HG03135 (cell line): ENCODE measurements around the gene POM121L2.
"Not testable (repeated sequence)": the region's sequence is repeated elsewhere in the genome, so short reads cannot be mapped to it uniquely, and the experiment has no call there.

Experiments
- ATAC-seq: cut with Tn5 transposase; IDR thresholded peaks from one replicate; pipeline ENCODE4 v1.9.1; 2021; ENCODE audit warnings: mild to moderate bottlenecking, moderate library complexity; ENCODE audit not compliant: unreplicated experiment

The POM121L2 gene

DNA sequence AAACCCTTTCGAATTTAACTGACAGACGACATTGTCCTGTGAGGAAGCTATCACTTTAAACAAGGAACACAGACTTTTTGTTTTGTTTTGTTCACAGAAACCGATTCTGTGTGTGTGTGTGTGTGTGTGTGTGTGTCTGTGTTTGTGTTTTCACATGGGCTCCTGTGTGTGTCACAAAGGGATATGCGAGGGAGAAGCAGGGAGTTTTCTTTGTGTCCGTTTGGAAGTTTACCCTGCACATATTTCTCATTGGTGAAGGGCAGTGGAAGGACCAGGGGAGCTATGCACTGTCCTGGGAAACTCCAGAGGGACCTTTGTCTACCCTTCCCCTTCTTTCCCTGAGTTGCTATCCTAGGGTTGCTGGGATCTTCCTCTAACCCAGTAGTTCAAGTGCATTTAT is 17.7 kb downstream of the POM121L2 start:
- no peak for ATAC-seq

DNA sequence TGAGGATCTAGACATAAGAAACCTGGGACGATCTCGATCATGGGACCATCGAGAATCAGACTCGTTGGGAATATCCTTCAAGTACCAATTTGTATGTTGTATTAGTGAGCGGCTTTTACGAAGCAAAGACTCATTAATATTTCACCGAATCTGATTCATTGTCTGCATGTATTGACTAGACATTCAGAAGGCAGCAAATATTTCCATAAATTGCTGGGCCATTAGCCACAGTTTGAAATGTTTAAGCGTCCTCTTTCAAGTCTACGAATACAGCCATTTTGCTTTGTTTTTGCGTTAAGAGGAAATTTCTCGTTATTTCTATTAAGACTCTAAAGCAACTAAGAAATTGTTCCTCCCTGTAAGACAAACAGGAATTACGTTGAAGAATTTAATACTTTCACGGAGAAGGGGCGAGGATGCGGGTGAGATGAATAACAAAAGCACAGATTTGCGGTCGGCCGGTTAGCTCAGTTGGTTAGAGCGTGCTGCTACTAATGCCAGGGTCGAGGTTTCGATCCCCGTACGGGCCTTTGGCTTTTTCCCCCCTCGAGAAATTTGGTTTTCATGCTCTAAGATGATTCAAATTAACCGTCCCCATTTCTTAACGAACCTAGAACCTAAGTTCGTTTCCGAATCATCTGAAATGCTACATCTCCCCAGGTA is 18.5 kb downstream of the POM121L2 start:
- ATAC-seq = no peak

DNA sequence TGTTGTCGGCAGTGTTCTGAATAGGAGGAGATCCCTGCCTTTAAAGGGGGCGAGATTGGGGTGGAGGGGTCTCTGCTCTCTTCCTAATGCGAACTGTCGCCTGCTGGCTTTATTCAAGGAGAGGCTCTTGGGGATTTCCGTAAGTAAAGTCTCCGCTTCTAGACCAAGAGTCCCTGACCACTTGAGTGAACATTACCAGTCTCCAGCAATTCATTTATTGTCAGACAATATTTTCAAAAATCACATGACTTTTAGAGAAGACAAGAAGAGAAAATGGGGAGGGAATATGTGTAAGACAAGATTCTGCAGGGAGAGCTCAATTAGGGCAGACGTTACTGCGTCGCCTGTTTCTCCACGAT is 21.2 kb downstream of the POM121L2 start:
- no peak for ATAC-seq

DNA sequence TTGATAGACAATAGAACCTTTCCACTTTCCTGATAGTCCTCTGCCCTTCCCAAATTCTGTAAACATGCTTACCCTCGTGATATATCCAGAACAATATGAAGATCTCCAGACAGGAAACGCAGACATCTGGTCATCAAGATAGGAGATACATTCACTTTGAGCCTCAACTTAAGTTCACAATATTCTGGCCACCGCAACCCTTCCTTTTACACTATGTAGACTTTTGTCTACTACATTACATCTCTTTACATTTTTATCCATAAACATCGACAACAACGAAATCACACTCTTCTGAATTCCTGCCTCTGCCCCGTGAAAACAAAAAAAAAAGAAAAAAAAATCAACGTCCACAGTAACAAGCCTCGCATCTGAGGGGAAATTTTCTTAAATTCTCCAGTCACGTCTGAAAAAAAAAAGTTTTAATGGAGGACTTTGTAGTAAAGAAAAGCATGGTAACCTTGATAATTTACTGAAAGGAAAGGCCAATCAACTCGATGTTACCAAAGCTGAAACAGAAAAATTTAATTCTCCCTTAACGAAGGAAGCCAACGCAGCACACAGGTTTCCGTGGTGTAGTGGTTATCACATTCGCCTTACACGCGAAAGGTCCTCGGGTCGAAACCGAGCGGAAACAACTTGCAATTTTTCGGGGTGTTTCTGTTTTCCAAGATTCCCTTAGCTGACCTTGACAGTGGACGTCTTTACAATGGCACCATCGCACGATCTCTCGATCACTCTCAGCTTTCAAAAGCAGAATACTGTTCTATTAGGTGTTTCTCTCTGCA is 21.8 kb downstream of the POM121L2 start:
- ATAC-seq = no peak

DNA sequence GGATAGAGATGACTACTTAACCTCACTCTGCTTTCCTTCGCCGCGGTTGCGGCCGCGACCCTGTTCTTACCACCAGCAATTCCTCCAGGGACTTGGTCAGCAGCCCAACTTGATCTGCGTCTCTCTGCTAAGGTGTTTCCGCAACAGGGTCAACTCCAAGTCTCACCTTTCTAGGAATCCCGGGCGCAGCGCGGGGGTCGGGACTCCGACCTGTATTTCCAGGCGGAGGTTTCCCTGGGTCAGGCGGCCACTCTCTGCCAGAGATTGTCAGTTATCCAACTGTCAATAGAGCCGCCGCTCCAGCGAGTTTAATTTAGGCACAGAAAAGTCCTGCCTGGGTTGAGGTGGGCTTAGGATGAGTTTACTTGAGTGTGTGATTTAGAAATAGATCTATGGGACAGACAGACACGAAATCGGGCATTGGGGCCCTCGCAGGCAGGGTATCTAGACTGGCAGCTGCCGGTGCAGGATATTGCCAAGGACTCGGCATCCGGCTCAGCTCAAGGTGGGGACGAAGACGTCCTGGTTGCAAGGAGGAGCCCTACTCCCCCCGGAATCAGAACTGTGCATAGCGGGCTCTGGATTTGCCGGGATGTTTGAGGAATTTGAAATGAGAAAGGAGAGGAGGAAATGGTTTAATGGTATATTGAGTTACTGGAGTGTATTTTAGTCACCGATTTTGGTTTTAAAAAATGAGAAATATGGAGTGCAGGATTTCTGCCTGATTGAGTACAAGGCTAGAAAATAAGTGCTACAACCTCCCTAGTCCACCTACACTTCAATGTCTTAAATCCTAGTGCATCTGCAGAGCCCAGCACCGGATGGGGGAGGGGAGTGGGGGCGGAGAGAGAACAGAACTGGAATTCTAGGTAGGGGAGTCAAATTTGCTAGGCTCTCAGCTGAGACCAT is 23.7 kb downstream of the POM121L2 start:
- no peak for ATAC-seq

DNA sequence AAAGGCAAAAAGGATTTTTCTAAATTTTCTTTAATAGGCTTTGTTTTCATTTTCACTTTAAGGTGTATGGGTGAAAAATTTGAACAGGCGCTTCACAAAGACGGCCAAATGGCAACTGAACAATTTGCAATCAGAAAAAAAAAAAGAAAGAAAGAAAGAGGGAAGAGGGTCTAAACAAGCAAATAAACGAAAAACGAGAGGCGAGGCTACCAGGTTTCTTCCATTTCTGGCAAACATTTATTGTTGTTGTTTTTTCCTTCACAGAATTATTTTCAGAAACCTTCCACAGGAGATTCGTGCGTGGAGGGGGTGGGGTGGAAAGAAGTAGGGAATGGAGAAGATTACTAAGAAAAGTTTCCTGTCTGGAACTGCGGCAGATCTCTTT is 24.3 kb downstream of the POM121L2 start:
- no peak for ATAC-seq

DNA sequence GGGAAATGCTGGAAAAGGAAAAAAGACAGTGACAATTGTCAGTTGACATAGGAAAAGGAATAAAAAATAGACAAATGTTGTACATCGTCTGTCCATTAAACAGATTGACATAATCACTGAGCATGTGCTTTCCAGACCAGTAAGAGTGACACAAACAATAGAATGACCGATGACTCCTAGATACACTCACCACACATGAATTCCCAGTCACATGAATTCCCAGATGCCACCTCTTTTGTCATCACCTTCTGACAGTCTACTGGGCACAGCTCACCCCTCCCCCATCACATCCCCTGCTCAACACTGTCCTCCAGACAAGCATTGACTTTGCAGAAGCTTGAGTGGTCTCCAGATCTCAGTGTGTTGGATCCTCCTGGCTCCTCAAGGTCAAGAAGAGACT is 25.9 kb downstream of the POM121L2 start:
- ATAC-seq = no peak

DNA sequence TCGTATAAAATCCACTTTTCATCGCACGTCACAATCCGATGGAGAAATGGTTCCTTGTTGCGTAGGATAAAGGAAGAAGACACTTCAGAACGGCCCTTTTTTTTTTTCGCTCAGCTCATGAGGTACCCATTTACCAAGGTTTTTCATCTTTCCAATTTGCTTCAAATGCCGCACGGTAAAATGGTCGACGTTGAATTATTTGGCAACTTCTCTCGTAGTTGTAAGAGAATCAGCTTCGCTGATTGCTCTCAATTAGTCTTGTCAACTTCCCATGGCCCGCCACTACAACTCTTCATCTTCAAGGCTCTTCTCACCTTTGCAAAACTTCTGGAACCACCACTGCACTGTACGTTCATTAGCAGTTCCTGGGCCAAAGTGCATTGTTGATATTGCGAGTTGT is 28.8 kb downstream of the POM121L2 start:
- no peak for ATAC-seq

DNA sequence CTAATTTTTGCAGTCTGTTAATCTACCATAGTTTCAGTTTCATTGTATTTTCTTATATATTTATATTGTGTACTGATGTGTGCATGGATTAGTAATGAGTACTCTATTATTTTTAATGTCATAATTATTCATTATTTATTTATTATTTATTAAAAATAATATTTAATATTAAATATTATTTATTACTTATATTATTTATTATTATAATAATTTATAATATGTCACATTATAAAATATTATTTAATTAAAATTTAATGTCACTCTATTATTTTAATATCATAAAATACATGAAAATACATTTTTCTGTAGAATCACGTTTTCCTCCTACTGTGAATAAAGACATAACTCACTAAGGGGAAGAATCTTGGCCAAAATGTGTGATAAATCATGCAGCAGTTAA is 30.5 kb downstream of the POM121L2 start:
- no peak for ATAC-seq

DNA sequence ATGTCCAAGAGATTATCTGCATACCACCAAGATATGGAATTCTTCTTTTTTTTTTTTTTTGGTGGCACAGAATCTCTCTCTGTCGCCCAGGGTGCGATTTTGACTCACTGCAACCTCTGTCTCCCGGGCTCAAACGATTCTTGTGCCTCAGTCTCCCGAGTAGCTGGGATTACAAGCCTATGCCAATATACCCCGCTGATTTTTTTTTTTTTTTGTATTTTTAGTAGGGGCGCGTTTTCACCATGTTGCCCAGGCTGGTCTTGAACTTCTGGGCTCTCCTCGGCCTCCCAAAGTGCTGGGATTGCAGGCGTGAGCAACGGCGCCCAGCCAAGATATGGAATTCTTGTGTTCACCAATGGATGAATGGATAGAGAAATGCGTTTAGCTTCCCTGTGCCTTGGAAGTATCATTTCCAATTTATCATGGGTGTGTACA is 31.0 kb downstream of the POM121L2 start:
- ATAC-seq = no peak

DNA sequence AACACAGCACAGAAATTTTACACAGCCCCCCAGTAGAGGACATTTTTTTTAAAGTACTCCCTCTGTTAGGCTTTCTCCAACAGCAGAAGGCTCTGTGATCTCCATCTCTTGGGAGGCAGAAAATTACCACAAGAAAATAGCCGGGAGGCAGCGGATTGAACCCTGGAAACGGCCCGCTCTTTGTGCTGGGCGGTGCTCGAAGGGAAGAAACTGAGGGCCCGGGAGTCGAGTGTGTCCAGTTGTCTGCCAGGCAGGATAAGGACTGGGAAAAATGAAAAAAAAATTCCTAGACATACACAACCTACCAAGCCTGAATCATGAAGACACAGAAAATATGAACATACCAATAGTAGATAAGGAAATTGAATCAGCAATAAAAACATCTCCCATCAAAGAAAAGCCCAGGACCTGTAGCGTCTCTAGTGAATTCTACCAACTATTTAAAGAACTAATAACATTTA is 31.5 kb downstream of the POM121L2 start:
- no peak for ATAC-seq

DNA sequence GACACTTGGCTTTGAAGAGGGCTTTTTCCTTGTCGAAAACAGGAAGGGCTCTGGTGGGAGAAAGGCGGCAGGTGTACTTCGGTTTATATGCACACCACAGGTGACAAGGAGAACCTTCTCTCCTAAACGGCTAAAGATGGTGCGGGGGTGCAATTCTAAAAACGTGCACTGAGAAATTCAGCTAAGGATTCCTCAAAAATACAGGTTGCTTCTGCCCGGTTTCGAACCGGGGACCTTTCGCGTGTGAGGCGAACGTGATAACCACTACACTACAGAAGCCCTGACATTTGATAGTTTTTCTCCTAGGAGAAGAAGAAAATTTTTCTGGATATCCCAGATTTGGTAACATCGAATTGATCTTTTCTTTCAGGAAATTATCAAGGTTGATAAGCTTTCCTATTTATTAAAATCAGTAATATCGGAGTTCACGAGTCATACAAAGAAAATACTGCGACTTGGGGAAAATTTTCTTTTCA is 32.0 kb downstream of the POM121L2 start:
- ATAC-seq = no peak

DNA sequence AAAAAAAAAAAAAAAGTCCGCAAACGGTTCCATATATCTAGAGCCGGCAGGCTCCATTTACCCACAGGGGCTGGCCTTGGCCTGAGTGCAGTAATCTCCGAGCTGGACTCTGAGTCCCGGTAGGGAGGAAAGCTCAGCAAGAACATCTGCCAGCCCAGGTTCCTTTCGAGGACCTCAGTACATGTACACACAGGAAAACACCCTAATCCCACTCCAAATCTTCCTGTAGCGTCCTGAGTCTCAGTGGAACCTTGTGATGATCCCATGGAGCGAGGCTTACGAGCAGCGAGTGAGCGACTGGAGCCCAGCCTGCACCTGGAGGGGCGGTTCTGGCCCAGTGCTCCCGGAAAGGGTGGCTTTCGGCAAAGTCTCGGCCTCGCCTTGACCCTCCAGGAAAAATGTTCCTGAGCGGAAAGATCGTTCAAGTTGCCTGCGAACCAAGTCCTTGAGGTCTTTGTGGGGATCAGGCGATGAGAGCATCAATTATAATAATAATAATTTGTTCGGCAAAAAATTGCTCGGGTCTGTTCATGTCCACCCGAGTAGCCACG is 32.5 kb downstream of the POM121L2 start:
- ATAC-seq = no peak

DNA sequence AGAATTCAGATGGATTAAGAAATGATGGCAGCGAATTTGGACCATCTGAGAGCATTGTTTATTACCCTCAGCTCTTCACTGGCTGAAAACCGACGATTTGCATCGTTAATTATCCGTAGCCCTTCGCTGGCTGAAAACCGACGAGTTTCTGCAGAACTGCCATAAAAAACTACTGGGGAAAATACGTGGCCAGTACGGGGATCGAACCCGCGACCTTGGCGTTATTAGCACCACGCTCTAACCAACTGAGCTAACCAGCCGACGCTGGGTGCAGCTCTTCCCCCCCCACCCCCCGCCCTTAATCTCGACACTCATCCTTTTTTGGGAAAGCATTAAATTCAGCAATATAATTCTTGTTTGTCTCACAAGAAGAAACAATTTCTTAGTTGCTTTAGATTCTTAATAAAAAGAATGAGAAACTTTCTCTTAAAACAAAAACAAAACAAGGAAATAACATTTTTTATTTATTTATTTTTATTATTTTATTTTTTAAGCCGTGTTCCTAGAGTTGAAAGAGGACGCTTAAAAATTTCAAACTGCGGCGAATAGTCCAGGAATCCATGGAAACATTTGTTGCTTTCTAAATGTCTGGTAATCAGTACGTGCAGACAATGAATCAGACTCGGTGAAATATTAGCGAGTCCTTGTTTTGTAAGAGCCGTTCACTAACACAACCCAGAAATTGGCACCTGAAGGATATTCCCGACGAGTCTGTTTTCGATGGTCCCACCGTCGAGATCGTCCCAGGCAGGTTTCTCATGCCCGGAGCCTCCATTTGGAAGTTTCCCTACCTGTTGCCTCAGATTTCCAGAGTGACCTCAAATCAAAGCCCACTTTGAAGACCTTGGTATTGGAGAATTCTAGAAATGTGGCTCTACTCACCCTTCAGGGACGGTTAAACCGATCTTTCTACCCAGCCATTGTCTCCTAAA is 36.8 kb downstream of the POM121L2 start:
- ATAC-seq = no peak

DNA sequence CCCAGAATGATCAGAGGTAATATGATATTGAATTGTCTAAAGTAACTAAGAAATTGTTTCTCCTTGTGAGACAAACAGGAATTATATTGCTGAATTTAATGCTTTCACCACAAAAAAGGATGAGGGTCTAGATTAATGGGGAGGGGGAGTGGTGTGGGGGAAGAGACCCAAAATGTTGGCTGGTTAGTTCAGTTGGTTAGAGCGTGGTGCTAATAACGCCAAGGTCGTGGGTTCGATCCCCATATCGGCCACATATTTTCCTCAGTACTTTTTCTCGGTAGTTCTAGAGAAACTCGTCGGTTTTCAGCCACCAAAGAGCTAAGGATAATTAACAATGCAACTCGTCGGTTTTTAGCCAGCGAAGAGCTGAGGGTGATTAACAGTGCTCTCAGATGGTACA is 38.3 kb downstream of the POM121L2 start:
- ATAC-seq = no peak

DNA sequence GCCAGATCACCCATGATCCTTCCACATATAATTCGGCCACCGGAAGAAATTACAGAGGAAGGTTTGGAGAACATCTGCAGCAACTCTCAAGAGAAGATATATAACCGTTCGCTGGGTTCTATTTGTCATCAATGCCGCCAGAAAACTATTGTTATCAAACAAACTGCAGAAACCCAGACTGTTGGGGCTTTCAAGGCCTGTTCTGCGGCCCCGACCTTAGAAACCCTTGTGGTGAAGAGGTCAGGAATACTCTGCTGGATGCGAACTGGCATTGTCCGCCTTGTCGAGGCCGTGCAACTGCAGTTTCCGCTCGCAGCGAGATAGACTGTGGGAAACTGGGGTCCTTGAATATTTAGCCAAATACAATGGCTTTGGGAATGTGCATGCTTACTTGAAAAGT is 43.3 kb downstream of the POM121L2 start:
- ATAC-seq = no peak

DNA sequence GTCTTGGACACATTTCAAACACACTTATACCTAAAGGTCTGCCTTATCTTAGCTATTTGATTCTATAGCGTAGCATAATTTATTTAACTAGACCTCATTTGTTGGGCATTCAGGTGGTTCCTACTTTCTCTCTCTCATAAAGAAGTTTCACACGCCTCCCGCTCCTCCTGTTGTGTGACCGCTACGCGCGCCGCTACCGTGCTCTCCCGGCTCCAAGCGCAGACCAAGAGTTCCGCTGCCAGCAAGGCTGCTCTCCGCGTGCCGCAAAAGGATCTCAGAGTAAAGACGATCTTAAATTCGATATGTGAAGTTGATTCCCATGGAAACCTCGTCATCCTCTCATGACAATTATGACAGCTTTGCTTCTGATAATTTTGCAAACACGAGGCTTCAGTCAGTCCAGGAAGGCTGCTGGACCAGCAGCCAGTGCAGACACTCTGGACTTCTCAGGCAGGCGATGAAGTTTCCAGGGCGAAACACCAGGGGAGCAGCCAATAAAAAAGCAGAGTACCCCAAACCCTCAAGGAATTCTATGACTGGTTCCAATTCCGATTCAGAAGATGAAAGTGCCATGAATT is 44.1 kb downstream of the POM121L2 start:
- no peak for ATAC-seq

DNA sequence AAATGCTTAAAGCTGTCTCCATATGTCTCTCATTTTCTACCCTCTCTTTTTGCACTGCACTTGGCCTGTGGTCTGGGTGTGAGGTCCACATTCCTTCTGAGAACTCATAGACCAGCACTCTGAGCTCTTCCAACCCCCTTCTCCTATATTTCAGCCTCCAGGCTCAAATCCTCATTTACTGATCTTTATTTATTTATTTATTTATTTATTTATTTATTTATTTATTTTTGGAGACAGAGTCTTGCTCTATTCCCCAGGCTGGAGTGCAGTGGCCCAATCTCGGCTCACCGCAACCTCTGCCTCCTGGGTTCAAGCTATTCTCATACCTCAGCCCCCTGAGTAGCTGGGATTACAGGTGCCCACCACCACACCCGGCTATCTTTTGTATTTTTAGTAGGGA is 45.1 kb downstream of the POM121L2 start:
- not testable (repeated sequence) for ATAC-seq

DNA sequence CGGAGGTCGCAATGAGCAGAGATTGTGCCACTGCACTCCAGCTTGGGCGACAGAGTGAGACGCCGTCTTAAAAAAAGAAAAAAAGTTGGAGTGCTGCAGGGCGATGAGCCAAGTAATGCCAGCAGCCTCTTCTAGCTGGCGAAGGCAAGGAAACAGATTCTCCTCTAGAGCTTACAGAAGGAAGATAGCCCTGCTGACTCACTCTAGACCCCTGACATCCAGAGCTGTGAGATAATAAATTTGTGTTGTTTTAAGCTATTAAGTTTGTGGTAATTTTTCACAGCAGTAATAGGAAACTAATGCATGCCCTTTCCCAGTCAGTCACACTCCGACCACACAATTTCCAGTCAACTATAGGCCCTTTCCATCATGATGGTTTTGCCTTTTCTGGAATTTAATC is 48.2 kb downstream of the POM121L2 start:
- no peak for ATAC-seq
